GM12873 (cell line): ENCODE results near the gene CLDN16.

Experiments used
- CTCF ChIP-seq: IDR thresholded peaks from 2 replicates; pipeline ENCODE4 v1.5.1; 2012; ENCODE audit warnings: low read depth, mild to moderate bottlenecking, moderate library complexity, low read length, control low read depth; ENCODE audit not compliant: insufficient read depth; ENCODE audit errors: missing control alignments

CLDN16 gene

GRCh38 chr3:190366133-190366532 lies 21.8 kb upstream of the CLDN16 start:
- no peak for TF ChIP-seq CTCF

GRCh38 chr3:190368881-190369280 lies 19.1 kb upstream of the CLDN16 start:
- no peak for TF ChIP-seq CTCF

- no peak for TF ChIP-seq CTCF
Observed at GRCh38 chr3:190369668-190370295, 18.2 kb upstream of the CLDN16 start.

- TF ChIP-seq CTCF, result no peak
Observed at GRCh38 chr3:190370369-190370768, 17.6 kb upstream of the CLDN16 start.

- TF ChIP-seq CTCF, result no peak
Observed at GRCh38 chr3:190371152-190371551, 16.8 kb upstream of the CLDN16 start.

GRCh38 chr3:190375246-190375645 lies 12.7 kb upstream of the CLDN16 start:
- no peak for TF ChIP-seq CTCF

GRCh38 chr3:190375671-190376070 lies 12.3 kb upstream of the CLDN16 start:
- TF ChIP-seq CTCF, result no peak
